Mucosa of rectum (tissue), 2 donors: Measurements from ENCODE around the gene ACSM6.
"Not testable (repeated sequence)": the region's sequence is repeated elsewhere in the genome, so short reads cannot be mapped to it uniquely, and the experiment has no call there.

ENCODE experiments used
- H3K27ac ChIP-seq, 2 donors: one replicate each; pipeline ENCODE4 v1.7.0; 2013; ENCODE audit warnings: inconsistent platforms in 2 of 2, low read depth in 2 of 2, low read length in 2 of 2
- H3K27me3 ChIP-seq, 2 donors: one replicate each; pipeline ENCODE4 v1.7.0; 2013; ENCODE audit warnings: low read length in 2 of 2; ENCODE audit not compliant: control insufficient read depth in 2 of 2, insufficient read depth in 2 of 2
- H3K36me3 ChIP-seq, 2 donors: one replicate each; pipeline ENCODE4 v1.7.0; 2013; ENCODE audit warnings: low read length in 2 of 2; ENCODE audit not compliant: control insufficient read depth in 2 of 2, insufficient read depth in 2 of 2
- H3K4me1 ChIP-seq, 2 donors: one replicate each; pipeline ENCODE4 v1.7.0; 2013; ENCODE audit warnings: low read length in 2 of 2, mild to moderate bottlenecking in 1 of 2; ENCODE audit not compliant: control insufficient read depth in 2 of 2, insufficient read depth in 2 of 2
- H3K4me3 ChIP-seq, 2 donors: one replicate each; pipeline ENCODE4 v1.7.0; 2013; ENCODE audit warnings: low read length in 2 of 2
- H3K9ac ChIP-seq, 2 donors: one replicate each; pipeline ENCODE4 v1.7.0; 2013; ENCODE audit warnings: low read length in 2 of 2, low read depth in 1 of 2, mild to moderate bottlenecking in 1 of 2
- H3K9me3 ChIP-seq, 2 donors: one replicate each; pipeline ENCODE4 v1.7.0; 2013; ENCODE audit warnings: low read length in 2 of 2; ENCODE audit not compliant: control insufficient read depth in 2 of 2
- donor health status: healthy.
- donor health status: Normal muscosa, but diverticular disease.

The ACSM6 gene

DNA sequence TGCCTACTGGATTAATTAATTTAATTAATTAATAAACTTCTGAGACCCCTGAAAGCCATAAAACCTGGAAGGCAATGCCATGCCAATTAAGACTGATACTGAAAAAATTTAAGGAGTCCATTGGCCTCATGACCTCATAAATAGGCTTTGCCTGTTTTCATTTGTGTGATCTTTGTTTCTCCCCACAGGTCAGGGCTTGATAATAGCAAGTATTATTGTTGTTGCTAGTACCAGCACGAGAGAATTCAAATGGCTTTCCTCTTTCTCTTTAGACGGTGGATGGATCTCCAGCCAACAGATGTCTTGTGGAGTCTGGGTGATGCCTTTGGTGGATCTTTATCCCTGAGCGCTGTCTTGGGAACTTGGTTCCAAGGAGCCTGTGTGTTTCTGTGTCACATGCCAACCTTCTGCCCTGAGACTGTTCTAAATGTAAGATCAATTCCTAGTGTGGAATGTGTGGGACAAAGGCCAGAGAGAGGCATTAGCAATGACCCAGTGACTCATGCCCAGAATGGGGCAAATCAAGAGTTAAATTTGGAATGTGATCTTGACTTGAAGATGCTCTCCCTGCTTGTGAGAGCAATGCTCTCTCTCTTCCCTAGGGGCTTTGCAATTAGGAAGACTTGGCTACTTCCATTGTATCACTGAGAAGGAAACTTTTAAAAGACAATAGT, 17.7 kb downstream of the ACSM6 start:
- no peak overlapping the region for H3K9ac ChIP-seq
- H3K27me3 ChIP-seq: no peaks in the 10 kb centered on the region
- H3K36me3 ChIP-seq: no peaks in the 10 kb centered on the region
- H3K9me3 ChIP-seq: no peaks in the 10 kb centered on the region
- no peak overlapping the region for H3K27ac ChIP-seq
- no peak overlapping the region for H3K4me3 ChIP-seq
- no peaks in the 10 kb centered on the region for H3K4me1 ChIP-seq

DNA sequence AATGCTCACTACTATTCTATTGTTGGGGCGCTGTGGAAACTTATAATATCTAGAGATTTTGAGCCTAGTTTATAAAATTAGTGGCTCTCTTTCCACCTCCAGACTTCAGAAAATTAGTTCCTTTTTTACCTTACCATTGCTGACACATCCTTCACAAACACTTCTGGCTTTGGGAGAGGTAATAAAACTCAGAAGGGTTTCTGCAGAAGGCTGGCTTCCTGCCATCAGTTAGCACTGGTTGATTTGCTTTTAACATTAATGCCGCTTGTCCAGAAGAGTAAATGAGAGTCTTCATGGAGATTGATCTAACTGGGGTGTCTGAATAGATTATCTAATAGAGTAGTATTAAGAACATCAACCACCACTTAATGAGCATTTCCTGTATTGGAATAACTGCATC, 20.3 kb downstream of the ACSM6 start:
- H3K36me3 ChIP-seq: no peaks in the 10 kb centered on the region
- H3K27ac ChIP-seq: no peak overlapping the region
- H3K27me3 ChIP-seq: no peaks in the 10 kb centered on the region
- H3K4me3 ChIP-seq: no peak overlapping the region
- H3K9me3 ChIP-seq: no peaks in the 10 kb centered on the region
- H3K4me1 ChIP-seq: no peaks in the 10 kb centered on the region
- no peak overlapping the region for H3K9ac ChIP-seq

DNA sequence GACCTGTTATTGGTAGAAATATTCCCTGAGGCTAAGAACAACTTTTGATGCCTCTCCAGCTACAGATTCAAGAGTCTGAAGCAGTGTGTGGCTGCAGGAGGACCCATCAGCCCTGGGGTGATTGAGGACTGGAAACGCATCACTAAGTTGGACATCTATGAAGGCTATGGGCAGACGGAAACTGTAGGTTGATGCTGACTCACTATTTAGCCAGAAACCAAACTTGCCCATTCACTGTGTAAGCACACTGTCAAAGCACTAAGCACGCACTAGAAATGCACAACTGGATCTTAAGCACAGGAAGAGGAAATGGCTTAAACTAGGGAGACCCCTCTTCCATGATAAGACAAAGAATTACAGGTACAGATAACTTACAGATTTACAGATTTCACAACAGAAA, 20.8 kb downstream of the ACSM6 start:
- H3K27ac ChIP-seq: no peak overlapping the region
- H3K4me1 ChIP-seq: no peaks in the 10 kb centered on the region
- H3K4me3 ChIP-seq: no peak overlapping the region
- H3K36me3 ChIP-seq: no peaks in the 10 kb centered on the region
- no peaks in the 10 kb centered on the region for H3K27me3 ChIP-seq
- no peak overlapping the region for H3K9ac ChIP-seq
- no peaks in the 10 kb centered on the region for H3K9me3 ChIP-seq

DNA sequence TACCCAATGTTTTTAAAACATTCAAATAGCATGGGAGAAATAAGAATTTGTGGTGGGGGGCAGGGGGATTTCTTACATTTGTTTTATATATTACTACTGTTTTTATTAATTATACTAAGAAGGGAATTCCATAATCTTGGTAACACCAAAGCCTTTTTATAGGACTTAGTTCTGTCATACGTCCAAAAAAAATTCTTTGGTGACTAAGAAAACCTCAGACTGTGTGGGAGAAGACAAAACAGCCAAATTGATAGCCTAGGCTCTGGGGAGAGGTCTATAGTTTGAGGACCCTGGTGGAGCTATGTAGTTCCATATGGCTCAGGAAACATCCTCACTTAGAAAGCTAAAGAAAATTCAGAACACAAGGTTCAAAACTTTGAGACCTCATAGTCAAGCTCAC, 23.4 kb downstream of the ACSM6 start:
- H3K9ac ChIP-seq: no peak overlapping the region
- H3K4me1 ChIP-seq: no peaks in the 10 kb centered on the region
- H3K27me3 ChIP-seq: no peaks in the 10 kb centered on the region
- no peaks in the 10 kb centered on the region for H3K36me3 ChIP-seq
- no peaks in the 10 kb centered on the region for H3K9me3 ChIP-seq
- no peak overlapping the region for H3K27ac ChIP-seq
- no peak overlapping the region for H3K4me3 ChIP-seq

DNA sequence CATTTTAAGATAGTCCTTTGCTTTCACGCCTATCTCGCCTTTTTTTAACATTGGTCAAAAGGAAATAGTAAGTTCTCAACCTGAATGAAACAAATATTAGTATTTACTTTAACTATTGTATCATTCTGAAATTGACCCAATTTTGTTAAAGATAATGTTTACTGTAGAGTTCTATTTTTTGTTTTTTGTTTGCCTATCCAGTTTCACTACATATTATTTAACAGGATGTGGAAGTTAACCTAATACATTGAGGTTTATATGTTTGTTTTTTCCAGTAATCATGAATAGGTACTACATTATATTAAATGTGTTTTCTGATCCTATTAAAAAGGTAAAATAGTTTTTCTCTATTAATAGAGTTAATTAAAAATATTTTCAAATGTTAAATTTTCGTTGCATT, 26.5 kb downstream of the ACSM6 start:
- H3K4me3 ChIP-seq: no peak overlapping the region
- no peaks in the 10 kb centered on the region for H3K27me3 ChIP-seq
- no peaks in the 10 kb centered on the region for H3K36me3 ChIP-seq
- H3K9ac ChIP-seq: no peak overlapping the region
- H3K27ac ChIP-seq: no peak overlapping the region
- no peaks in the 10 kb centered on the region for H3K4me1 ChIP-seq
- no peaks in the 10 kb centered on the region for H3K9me3 ChIP-seq

DNA sequence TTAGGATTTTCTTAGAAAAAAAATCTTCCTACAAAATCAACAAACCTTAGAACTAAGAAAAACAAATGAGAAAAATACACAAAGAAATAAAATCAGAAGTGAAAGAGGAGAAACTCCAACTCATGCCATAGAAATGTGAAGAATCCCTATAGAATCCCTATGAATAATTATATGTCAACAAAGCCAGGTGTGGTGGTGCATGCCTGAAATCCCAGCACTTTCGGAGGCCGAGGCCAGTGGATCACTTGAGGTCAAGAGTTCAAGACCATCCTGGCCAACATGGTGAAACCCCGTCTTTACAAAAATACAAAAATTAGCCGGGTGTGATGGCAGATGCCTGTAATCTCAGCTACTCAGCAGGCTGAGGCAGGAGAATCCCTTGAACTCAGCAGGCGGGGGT, 27.1 kb downstream of the ACSM6 start:
- Histone ChIP-seq H3K4me1 (no peaks in the 10 kb centered on the region), H3K9ac (no peak overlapping the region), H3K27me3 (no peaks in the 10 kb centered on the region), H3K4me3 (no peak overlapping the region), H3K36me3 (peaks cover 0 to 2% of the 10 kb centered on the region in 2 donors), H3K27ac (no peak overlapping the region), H3K9me3 (no peaks in the 10 kb centered on the region)

DNA sequence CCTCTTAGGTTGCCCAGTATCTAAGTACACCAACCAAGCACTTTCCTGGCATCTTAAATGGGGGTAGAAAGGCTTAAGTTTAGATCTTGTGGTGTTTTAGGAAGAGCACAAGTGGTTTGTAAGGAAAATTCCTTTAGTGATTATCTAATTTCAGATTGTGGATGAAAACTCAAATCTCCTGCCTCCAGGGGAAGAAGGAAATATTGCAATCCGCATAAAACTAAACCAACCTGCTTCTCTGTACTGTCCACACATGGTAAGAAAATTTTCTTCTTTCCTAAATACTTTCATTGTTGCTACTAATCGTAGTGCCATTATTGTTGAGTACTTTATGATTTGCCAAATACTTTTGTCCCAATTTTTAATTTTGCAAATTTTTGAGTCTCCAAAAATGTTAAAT, 31.1 kb downstream of the ACSM6 start:
- H3K9ac ChIP-seq: no peak overlapping the region
- H3K27me3 ChIP-seq: no peaks in the 10 kb centered on the region
- peaks cover 0 to 5% of the 10 kb centered on the region in 2 donors for H3K36me3 ChIP-seq
- H3K9me3 ChIP-seq: no peaks in the 10 kb centered on the region
- H3K4me1 ChIP-seq: no peaks in the 10 kb centered on the region
- no peak overlapping the region for H3K27ac ChIP-seq
- no peak overlapping the region for H3K4me3 ChIP-seq

DNA sequence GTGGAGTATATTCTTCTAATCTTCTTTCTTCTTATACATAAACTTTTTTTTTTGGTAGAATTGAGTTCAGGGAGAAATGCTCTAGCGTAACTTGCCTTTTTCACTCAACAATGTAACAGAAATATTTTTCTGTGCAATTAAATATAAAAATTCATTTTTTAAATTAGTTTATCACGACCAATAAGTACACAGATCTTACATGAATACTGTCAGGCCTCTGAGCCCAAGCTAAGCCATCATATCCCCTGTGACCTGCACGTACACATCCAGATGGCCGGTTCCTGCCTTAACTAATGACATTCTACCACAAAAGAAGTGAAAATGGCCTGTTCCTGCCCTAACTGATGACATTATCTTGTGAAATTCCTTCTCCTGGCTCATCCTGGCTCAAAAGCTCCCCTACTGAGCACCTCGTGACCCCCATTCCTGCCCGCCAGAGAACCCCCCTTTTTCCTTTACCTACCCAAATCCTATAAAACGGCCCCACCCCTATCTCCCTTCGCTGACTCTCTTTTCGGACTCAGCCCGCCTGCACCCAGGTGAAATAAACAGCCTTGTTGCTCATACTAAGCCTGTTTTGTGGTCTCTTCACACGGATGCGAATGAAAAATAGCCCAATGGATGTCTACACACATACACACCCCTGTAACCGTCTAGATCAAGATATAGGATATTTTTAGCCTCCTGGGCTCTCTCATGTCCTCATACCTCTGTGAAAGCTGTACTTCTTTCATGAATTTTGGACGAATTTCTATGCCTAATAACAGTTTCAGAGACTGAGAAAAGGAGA, 35.1 kb downstream of the ACSM6 start:
- not testable (repeated sequence) for H3K4me1 ChIP-seq, H3K9me3 ChIP-seq, H3K9ac ChIP-seq, H3K27ac ChIP-seq, H3K27me3 ChIP-seq, H3K4me3 ChIP-seq
- H3K36me3 ChIP-seq: peaks cover 8 to 20% of the 10 kb centered on the region in 2 donors

DNA sequence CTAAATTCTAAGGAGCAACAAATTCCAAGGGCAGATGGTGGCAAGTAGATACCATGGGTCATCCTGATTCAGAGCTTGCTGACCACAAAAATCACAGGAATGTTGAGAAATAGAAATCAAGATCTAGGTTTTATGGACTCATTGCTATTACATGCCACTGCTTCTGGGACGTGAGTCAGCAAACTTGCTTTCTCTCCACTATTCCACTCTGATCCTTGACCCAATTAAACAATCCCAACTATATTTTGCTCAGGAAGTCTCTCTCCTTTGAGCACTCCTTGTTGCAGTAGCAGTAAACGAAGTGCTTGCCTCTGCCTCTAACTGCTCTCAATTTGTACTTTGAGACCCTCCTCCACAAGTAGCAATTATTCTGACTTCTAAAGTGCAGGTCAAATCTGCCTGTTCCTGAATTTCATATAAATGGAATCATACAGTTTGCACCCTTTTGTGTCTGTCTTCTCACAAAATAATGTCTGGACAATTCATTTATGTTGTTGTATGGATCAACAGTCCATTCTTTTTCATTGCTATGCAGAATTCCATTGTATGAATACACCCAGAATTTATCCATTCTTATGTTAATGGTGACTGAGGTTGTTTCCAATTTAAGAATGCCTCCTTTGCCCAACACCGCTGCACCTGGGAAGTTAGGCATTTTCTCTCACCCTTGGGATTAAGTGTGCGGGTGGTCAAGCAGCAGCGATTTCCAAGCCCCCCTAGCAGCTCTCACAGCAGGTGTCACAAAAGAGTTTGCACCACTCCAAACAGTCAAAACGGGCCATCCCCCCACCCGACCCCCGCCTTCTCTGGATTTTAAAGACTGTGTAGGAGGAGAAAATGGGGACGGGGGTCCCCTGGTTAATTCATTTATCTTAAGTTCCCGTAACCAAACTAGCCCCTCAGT, 35.9 kb downstream of the ACSM6 start:
- H3K27ac ChIP-seq: no peak overlapping the region
- peak overlapping the region in 1 of 2 donors; percentile 78 for H3K4me3 ChIP-seq
- H3K4me1 ChIP-seq: no peaks in the 10 kb centered on the region
- H3K9ac ChIP-seq: no peak overlapping the region
- H3K27me3 ChIP-seq: no peaks in the 10 kb centered on the region
- H3K36me3 ChIP-seq: peaks cover 9 to 23% of the 10 kb centered on the region in 2 donors
- no peaks in the 10 kb centered on the region for H3K9me3 ChIP-seq
